MM.1S (cell line): ENCODE measurements around the gene TMEM178B.

Experiments used
- DNase-seq: peaks from one replicate; pipeline ENCODE4 v3.0.0-alpha.2; 2015
- H2AFZ ChIP-seq: fragments of 300-600 bp; sonication (generic); 2 replicates; pipeline ENCODE4 v1.6.0; 2016; ENCODE audit warnings: antibody characterized with exemption, low read length
- H3F3A ChIP-seq: fragments of 300-600 bp; sonication (generic); 2 replicates; pipeline ENCODE4 v1.6.1; 2016; ENCODE audit warnings: mild to moderate bottlenecking, antibody characterized with exemption, low read length, moderate library complexity, mixed read lengths; ENCODE audit not compliant: insufficient read depth
- H3K27ac ChIP-seq: fragments of 300-600 bp; sonication (generic); 2 replicates; pipeline ENCODE4 v1.5.1; 2016; ENCODE audit warnings: mild to moderate bottlenecking, low read length
- H3K27me3 ChIP-seq: fragments of 300-600 bp; sonication (generic); replicated peaks from 2 replicates; pipeline ENCODE4 v1.6.0; 2016; ENCODE audit warnings: low read length; ENCODE audit not compliant: insufficient read depth
- H3K36me3 ChIP-seq: fragments of 300-600 bp; sonication (generic); replicated peaks from 2 replicates; pipeline ENCODE4 v1.6.1; 2016; ENCODE audit warnings: mild to moderate bottlenecking, low read length, mixed read lengths; ENCODE audit not compliant: insufficient read depth
- H3K4me1 ChIP-seq: fragments of 300-600 bp; sonication (generic); 2 replicates; pipeline ENCODE4 v1.6.1; 2016; ENCODE audit warnings: low read length, mixed read lengths
- H3K4me2 ChIP-seq: fragments of 300-600 bp; sonication (generic); 2 replicates; pipeline ENCODE4 v1.6.0; 2016; ENCODE audit warnings: low read depth, low read length
- H3K4me3 ChIP-seq: fragments of 300-600 bp; sonication (generic); 2 replicates; pipeline ENCODE4 v1.5.1; 2016; ENCODE audit warnings: low read length, mixed read lengths
- H3K79me2 ChIP-seq: fragments of 300-600 bp; sonication (generic); 2 replicates; pipeline ENCODE4 v1.6.1; 2016; ENCODE audit warnings: mixed run types, low read length, mixed read lengths
- H3K9ac ChIP-seq: fragments of 300-600 bp; sonication (generic); 2 replicates; pipeline ENCODE4 v1.6.1; 2016; ENCODE audit warnings: low read length, mixed read lengths
- H3K9me2 ChIP-seq: fragments of 300-600 bp; sonication (generic); replicated peaks from 2 replicates; pipeline ENCODE4 v1.6.1; 2016; ENCODE audit warnings: mild to moderate bottlenecking, low read length, mixed read lengths; ENCODE audit not compliant: insufficient read depth
- H3K9me3 ChIP-seq: fragments of 300-600 bp; sonication (generic); replicated peaks from 2 replicates; pipeline ENCODE4 v1.6.1; 2016; ENCODE audit warnings: mild to moderate bottlenecking, low read length, mixed read lengths; ENCODE audit not compliant: insufficient read depth
- H4K20me1 ChIP-seq: fragments of 300-600 bp; sonication (generic); 2 replicates; pipeline ENCODE4 v1.6.1; 2016; ENCODE audit warnings: mild to moderate bottlenecking, low read length, moderate library complexity, mixed read lengths; ENCODE audit not compliant: insufficient read depth
- CTCF ChIP-seq: fragments of 300-600 bp; sonication (generic); IDR thresholded peaks from 2 replicates; pipeline ENCODE4 v1.5.1; 2016; ENCODE audit warnings: antibody characterized with exemption, low read length, mixed read lengths
- EZH2 ChIP-seq: fragments of 300-600 bp; sonication (generic); optimal IDR thresholded peaks from 2 replicates; pipeline ENCODE3; 2017; ENCODE audit warnings: low read depth, mild to moderate bottlenecking, antibody characterized with exemption, low read length, mixed read lengths
- EZH2phosphoT487 ChIP-seq: fragments of 300-600 bp; sonication (generic); IDR thresholded peaks from 2 replicates; pipeline ENCODE4 v1.6.1; 2018; ENCODE audit warnings: antibody characterized with exemption, low read length

The TMEM178B gene

GRCh38 chr7:141463986-141464385 is 390.1 kb downstream of the TMEM178B start:
- Histone ChIP-seq H3K36me3 (no peaks in the 10 kb centered on the region), H3K79me2 (no peaks in the 10 kb centered on the region), H3K4me2 (no peak overlapping the region), H3K4me1 (no peaks in the 10 kb centered on the region), H3K9me3 (no peaks in the 10 kb centered on the region), H3K9ac (no peak overlapping the region), H4K20me1 (no peaks in the 10 kb centered on the region), H3K4me3 (no peak overlapping the region), H3F3A (no peaks in the 10 kb centered on the region), H3K27me3 (no peaks in the 10 kb centered on the region), H3K27ac (no peak overlapping the region), H3K9me2 (no peaks in the 10 kb centered on the region), H2AFZ (no peak overlapping the region)
- TF ChIP-seq EZH2phosphoT487 (no peak), CTCF (no peak), EZH2 (no peak)
- no peak for DNase-seq

- H3K4me2 ChIP-seq, result no peak overlapping the region
Observed at GRCh38 chr7:141464551-141464950, 390.7 kb downstream of the TMEM178B start.

GRCh38 chr7:141466151-141466904 is 392.5 kb downstream of the TMEM178B start:
- Histone ChIP-seq H3K9me2 (no peaks in the 10 kb centered on the region), H3K27ac (no peak overlapping the region)

More at GRCh38 chr7:141464551-141464950, 390.7 kb downstream of the TMEM178B start:
- H3K27me3 ChIP-seq, result no peaks in the 10 kb centered on the region
- H3F3A ChIP-seq, result no peaks in the 10 kb centered on the region
- H3K4me3 ChIP-seq, result no peak overlapping the region
- H3K79me2 ChIP-seq, result no peaks in the 10 kb centered on the region
- H3K27ac ChIP-seq, result no peak overlapping the region
- H4K20me1 ChIP-seq, result no peaks in the 10 kb centered on the region
- TF ChIP-seq EZH2 (no peak), EZH2phosphoT487 (no peak), CTCF (no peak)
- H2AFZ ChIP-seq, result no peak overlapping the region
- H3K9me2 ChIP-seq, result no peaks in the 10 kb centered on the region
- no peak for DNase-seq
- no peaks in the 10 kb centered on the region for H3K36me3 ChIP-seq
- H3K9me3 ChIP-seq, result no peaks in the 10 kb centered on the region
- no peak overlapping the region for H3K9ac ChIP-seq
- no peaks in the 10 kb centered on the region for H3K4me1 ChIP-seq

More at GRCh38 chr7:141466151-141466904, 392.5 kb downstream of the TMEM178B start:
- Histone ChIP-seq H3K9ac (no peak overlapping the region), H3K4me3 (no peak overlapping the region), H3K4me2 (no peak overlapping the region), H3K27me3 (no peaks in the 10 kb centered on the region), H3K4me1 (no peaks in the 10 kb centered on the region), H3K9me3 (no peaks in the 10 kb centered on the region), H4K20me1 (no peaks in the 10 kb centered on the region), H3K79me2 (no peaks in the 10 kb centered on the region), H2AFZ (no peak overlapping the region), H3F3A (no peaks in the 10 kb centered on the region), H3K36me3 (no peaks in the 10 kb centered on the region)
- no peak for DNase-seq
- TF ChIP-seq CTCF (no peak), EZH2phosphoT487 (no peak), EZH2 (no peak)
